SU-DHL-6 (cell line): ENCODE results near the gene CD8B.
"Not testable (repeated sequence)": the region's sequence is repeated elsewhere in the genome, so short reads cannot be mapped to it uniquely, and the experiment has no call there.

Source experiments
- H2AFZ ChIP-seq: fragments of 200-600 bp; sonication (generic); 2 replicates; pipeline ENCODE4 v1.6.1; 2014; ENCODE audit warnings: low read depth, mild to moderate bottlenecking, moderate library complexity, mixed read lengths, antibody characterized with exemption, low read length; ENCODE audit not compliant: severe bottlenecking
- H3F3A ChIP-seq: fragments of 200-600 bp; shearing (Covaris generic); 2 replicates; pipeline ENCODE4 v1.6.0; 2016; ENCODE audit warnings: antibody characterized with exemption, mild to moderate bottlenecking; ENCODE audit not compliant: insufficient read depth
- H3K27ac ChIP-seq: fragments of 200-600 bp; sonication (generic); 2 replicates; pipeline ENCODE4 v1.5.1; 2016; ENCODE audit warnings: low read depth, mild to moderate bottlenecking, low read length, moderate library complexity, mixed read lengths
- H3K27me3 ChIP-seq: fragments of 200-600 bp; sonication (generic), shearing (Covaris generic); 2 replicates; pipeline ENCODE4 v1.6.0; 2014; ENCODE audit warnings: mild to moderate bottlenecking, low read length
- H3K36me3 ChIP-seq: fragments of 200-600 bp; sonication (generic); 2 replicates; pipeline ENCODE4 v1.6.1; 2014; ENCODE audit warnings: mild to moderate bottlenecking, low read length, mixed read lengths
- H3K4me2 ChIP-seq: fragments of 300-600, 200-600 bp; shearing (Covaris generic), sonication (generic); 2 replicates; pipeline ENCODE4 v1.6.0; 2014; ENCODE audit warnings: low read length, low read depth, mild to moderate bottlenecking; ENCODE audit not compliant: poor library complexity, severe bottlenecking
- H3K4me3 ChIP-seq: fragments of 200-600 bp; sonication (generic); 2 replicates; pipeline ENCODE4 v1.5.1; 2014; ENCODE audit warnings: antibody characterized with exemption, low read length, mild to moderate bottlenecking, mixed read lengths; ENCODE audit not compliant: insufficient read depth, poor library complexity, severe bottlenecking
- H3K79me2 ChIP-seq: fragments of 200-600 bp; sonication (generic); 2 replicates; pipeline ENCODE4 v1.6.1; 2014; ENCODE audit warnings: mild to moderate bottlenecking, low read length, moderate library complexity; ENCODE audit not compliant: insufficient read depth
- H3K9ac ChIP-seq: fragments of 200-600 bp; sonication (generic); 2 replicates; pipeline ENCODE4 v1.7.0; 2014; ENCODE audit warnings: mild to moderate bottlenecking, low read length
- H3K9me2 ChIP-seq: fragments of 200-600 bp; sonication (generic); replicated peaks from 2 replicates; pipeline ENCODE4 v1.6.1; 2014; ENCODE audit warnings: low read length; ENCODE audit not compliant: insufficient read depth
- H3K9me3 ChIP-seq: fragments of 200-600 bp; sonication (generic); 2 replicates; pipeline ENCODE4 v1.6.1; 2014; ENCODE audit warnings: low read length, mixed read lengths; ENCODE audit not compliant: insufficient read depth
- H4K20me1 ChIP-seq: fragments of 200-600 bp; sonication (generic); 2 replicates; pipeline ENCODE4 v1.6.1; 2014; ENCODE audit warnings: low read depth, mild to moderate bottlenecking, antibody characterized with exemption, low read length, moderate library complexity, mixed read lengths

Gene CD8B

DNA sequence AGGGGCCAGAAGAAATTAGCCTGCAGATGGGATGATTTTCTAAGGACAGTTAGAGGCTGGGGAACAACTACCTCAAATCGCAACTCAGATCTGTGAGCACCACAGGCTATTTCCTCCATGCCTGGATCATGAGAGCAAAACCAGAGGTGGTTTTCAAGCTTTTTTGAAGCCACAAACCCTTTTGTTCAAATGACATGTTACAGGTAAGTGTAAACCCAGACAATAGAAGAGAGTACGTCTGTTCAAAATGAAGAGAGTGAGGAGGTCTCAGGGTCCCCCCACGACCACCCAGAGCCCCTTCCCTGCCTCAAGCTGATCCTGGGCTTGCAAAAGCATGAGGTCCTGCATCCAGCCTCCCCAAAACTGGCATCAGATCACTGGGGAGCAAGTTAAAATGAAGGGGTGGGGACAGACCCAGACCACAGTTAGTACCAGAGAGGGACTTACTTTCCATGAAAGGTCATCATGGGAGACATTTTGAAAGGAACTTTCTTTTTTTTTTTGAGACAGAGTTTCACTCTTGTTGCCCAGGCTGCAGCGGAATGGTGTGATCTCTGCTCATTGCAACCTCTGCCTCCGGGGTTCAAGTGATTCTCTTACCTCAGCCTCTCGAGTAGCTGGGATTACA lies 19.0 kb downstream of the CD8B start:
- H3K9me3 ChIP-seq, H3K4me3 ChIP-seq, H3K4me2 ChIP-seq, H3K9me2 ChIP-seq, H3F3A ChIP-seq, H3K9ac ChIP-seq, H3K79me2 ChIP-seq, H3K27ac ChIP-seq, H3K36me3 ChIP-seq, H2AFZ ChIP-seq, H4K20me1 ChIP-seq, H3K27me3 ChIP-seq: not testable (repeated sequence)

DNA sequence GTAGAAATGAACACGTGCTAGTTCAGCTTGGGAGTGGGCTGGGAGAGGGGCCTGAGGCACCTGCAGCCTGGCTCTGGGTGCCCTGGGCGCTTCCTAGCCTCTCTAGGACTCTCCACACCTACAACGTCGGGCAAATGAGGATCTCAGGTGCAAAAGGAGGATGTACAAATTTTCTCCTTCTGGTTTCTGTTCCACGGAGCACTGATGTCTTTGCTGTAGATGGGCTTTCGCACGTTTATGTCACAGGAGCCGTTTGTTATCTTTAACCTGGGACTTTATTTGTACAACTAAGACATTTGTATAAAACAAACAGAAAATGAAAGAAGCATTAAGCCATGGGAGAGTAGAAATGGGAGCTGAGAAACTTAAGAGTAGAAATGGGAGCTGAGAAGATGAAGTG lies 20.4 kb downstream of the CD8B start:
- H3K27me3 ChIP-seq, H4K20me1 ChIP-seq, H3K4me2 ChIP-seq, H3K9ac ChIP-seq, H3F3A ChIP-seq, H3K27ac ChIP-seq, H3K4me3 ChIP-seq, H3K36me3 ChIP-seq, H3K79me2 ChIP-seq, H3K9me2 ChIP-seq, H3K9me3 ChIP-seq, H2AFZ ChIP-seq: not testable (repeated sequence)

DNA sequence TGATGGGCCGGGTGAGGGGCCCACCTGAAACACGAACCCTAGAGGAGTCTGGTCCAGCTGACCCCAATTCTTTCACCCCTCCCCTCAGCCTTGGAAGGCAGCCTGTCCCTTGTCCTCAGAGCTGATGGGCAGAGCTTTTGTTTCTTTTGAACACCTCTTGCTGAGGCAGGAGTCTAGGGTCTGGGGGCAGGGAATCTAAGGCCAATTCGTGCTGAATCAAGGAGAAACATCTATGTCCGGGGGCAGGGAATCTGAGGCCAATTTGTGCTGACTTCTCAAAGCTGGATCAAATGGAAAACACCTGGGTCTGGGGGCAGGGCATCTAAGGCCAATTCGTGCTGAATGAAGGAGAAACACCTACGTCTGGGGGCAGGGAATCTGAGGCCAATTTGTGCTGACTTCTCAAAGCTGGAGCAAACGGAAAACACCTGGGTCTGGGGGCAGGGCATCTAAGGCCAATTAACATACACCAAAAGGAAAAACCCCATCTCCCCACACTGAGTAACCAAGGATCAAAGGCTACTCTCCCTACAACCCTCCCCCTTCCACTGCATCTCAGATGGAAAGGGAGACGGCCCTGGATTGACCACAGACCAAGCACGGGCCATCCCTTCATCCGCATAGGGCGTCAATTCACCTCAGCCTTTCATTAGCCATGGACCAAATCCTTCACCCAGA lies 21.7 kb downstream of the CD8B start:
- H3K4me2 ChIP-seq, H3F3A ChIP-seq, H3K4me3 ChIP-seq, H3K27ac ChIP-seq, H3K79me2 ChIP-seq, H3K9me3 ChIP-seq, H3K27me3 ChIP-seq, H3K9me2 ChIP-seq, H4K20me1 ChIP-seq, H3K36me3 ChIP-seq, H2AFZ ChIP-seq, H3K9ac ChIP-seq: not testable (repeated sequence)

DNA sequence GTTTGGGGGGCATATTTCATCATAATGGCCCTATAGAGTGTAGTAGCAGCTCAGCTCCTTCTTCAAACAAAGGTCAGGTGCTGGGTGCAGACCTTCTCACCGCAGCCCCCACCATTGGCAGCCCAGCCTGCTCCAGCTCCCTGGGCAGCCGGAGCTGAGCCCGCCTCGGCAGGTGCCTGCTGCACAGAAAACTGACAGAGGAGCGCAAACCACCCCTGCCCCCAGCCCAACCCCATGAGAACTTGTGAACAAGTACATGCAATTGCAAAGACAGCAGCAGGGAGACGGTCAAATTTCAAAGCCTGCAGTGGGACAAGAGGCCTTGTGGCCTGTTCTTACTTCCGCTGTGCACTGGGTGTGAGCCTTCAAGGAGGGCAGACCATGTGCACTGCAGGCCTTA lies 22.2 kb downstream of the CD8B start:
- H3K9me2 ChIP-seq, H3K27ac ChIP-seq, H3K27me3 ChIP-seq, H3K4me2 ChIP-seq, H3K36me3 ChIP-seq, H3K9me3 ChIP-seq, H3F3A ChIP-seq, H3K79me2 ChIP-seq, H2AFZ ChIP-seq, H4K20me1 ChIP-seq, H3K4me3 ChIP-seq, H3K9ac ChIP-seq: not testable (repeated sequence)

DNA sequence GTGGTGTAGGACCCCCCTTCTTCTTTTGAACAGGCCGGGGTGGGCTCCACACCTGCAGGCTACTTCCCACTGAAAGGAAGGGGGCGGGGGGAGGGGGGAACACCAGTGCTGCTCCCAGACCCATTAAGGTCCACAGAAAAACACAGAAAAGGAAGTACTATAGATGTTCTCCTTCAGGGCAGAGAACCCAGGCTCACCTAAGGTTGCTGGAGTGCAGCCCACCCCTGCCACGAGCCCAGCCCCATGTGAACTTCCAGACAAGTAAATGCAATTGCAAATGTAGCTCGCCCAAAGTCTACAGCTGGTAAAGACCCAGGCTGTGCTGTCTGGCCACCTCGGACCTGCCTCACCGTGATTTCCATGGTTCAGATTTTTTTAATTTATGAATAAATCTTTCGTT lies 24.0 kb downstream of the CD8B start:
- H3K27ac ChIP-seq, H4K20me1 ChIP-seq, H2AFZ ChIP-seq, H3K27me3 ChIP-seq, H3K36me3 ChIP-seq, H3K4me3 ChIP-seq, H3K4me2 ChIP-seq, H3K9me3 ChIP-seq, H3F3A ChIP-seq, H3K9me2 ChIP-seq, H3K9ac ChIP-seq, H3K79me2 ChIP-seq: not testable (repeated sequence)

DNA sequence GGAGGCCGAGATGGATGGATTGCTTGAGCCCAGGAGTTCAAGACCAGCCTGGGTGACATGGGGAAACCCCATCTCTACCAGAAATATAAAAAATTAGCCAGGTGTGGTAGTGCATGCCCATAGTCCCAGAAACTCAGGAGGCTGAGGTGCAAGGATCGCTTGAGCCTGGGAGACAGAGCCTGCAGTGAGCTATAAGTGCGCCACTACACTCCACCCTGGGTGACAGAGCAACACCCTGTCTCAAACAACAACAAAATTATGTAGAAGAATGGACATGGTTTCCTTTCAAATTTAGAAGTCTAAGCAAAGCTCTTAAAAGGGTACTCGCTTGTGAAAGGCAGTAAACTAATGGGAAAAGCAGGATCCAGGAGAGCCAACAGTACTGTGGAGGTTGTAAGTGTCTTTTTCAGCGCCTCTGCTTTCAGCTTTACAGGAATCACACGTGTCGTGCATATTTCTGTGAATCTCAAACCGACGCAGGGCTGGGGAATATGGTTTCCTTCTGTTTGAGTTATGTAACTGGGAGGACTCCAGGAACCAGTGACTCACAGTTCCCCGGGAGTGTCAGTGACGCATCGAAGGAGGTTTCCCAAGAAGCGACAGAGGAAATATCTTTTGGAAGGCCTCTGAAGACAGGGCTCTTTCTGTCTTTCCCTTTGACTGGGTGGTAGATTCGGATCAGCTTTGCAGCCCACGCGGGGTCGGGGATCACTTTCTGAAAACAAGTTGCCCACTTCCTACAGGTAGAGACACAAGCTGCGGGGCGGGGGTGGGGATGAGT lies 24.6 kb downstream of the CD8B start:
- not testable (repeated sequence) for H3K4me2 ChIP-seq, H3K79me2 ChIP-seq, H3K9me2 ChIP-seq, H3K9ac ChIP-seq, H3F3A ChIP-seq, H3K27ac ChIP-seq, H3K4me3 ChIP-seq, H3K9me3 ChIP-seq, H2AFZ ChIP-seq, H3K27me3 ChIP-seq, H3K36me3 ChIP-seq, H4K20me1 ChIP-seq

DNA sequence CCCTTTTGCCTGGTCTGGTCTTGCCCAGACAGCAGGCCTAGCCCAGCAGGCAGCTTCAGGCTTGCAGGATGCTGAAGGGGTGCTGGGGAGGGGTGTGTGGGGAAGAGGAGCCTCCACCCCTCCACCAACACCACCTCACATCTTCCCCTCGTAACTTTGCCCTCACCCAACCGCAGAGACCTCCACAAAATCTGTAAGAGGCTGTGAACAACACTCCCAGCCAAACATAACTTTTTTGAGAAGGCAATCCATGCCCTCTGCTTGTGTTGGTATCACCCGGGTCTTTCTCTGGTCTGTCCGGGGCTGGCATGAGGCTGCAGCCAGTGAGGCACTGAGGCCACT lies 26.2 kb downstream of the CD8B start:
- H3K27ac ChIP-seq, H4K20me1 ChIP-seq, H3K36me3 ChIP-seq, H2AFZ ChIP-seq, H3K4me2 ChIP-seq, H3K9me2 ChIP-seq, H3F3A ChIP-seq, H3K27me3 ChIP-seq, H3K4me3 ChIP-seq, H3K9ac ChIP-seq, H3K79me2 ChIP-seq, H3K9me3 ChIP-seq: not testable (repeated sequence)
